ENCODE data around the gene NEDD1.

The NEDD1 gene

DNA sequence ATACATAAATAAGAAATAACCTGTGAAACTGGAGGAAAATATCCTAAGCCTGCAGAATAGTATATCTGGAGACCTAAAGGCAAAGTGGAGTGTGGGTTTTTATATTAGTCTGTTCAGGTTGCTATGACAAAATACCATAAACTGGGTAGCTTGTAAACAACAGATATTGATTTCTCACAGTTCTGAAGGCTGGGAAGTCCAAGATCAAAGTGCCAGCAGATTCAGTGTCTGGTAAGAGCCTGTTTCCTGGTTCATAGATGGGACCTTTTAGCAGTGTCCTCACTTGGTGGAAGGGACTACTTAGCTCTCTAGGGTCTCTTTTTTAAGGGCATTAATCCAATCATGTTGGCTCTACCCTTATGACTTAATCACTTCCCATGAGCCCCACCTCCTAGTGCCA, 25.4 kb upstream of the NEDD1 start:
- Histone ChIP-seq H4K20me1 (ENCODE audit: low read depth, low read length) (no peaks in the 10 kb centered on the region), H3K4me2 (ENCODE audit: low read depth, low read length, poor library complexity, severe bottlenecking) (no peak overlapping the region), H2AFZ (ENCODE audit: low read depth, low read length, severe bottlenecking) (no peak overlapping the region), H3K79me2 (ENCODE audit: insufficient read depth, low read length) (no peaks in the 10 kb centered on the region), H3K9me2 (replicated peaks; ENCODE audit: insufficient read depth, low read length) (no peaks in the 10 kb centered on the region), H3K36me3 (ENCODE audit: low read length) (no peaks in the 10 kb centered on the region), H3F3A (ENCODE audit: insufficient read depth) (no peaks in the 10 kb centered on the region), H3K27me3 (ENCODE audit: low read length) (no peaks in the 10 kb centered on the region), H3K4me3 (ENCODE audit: insufficient read depth, low read length, poor library complexity, severe bottlenecking) (no peak overlapping the region), H3K9me3 (ENCODE audit: insufficient read depth, low read length) (no peaks in the 10 kb centered on the region), H3K9ac (ENCODE audit: low read length) (no peak overlapping the region), H3K27ac (ENCODE audit: low read depth, low read length) (no peak overlapping the region)
- TF ChIP-seq EZH2phosphoT487 (conservative IDR thresholded peaks at IDR 0.05; ENCODE audit: low read length) (no peak), CTCF (IDR thresholded peaks at IDR 0.05; ENCODE audit: insufficient read depth, low read length, poor library complexity, severe bottlenecking) (no peak)

GRCh38 chr12:96882862-96883261, 24.2 kb upstream of the NEDD1 start:
- no peak overlapping the region for H3K4me2 ChIP-seq (ENCODE audit: low read depth, low read length, poor library complexity, severe bottlenecking)
- no peaks in the 10 kb centered on the region for H3F3A ChIP-seq (ENCODE audit: insufficient read depth)
- no peaks in the 10 kb centered on the region for H4K20me1 ChIP-seq (ENCODE audit: low read depth, low read length)
- H3K4me3 ChIP-seq (ENCODE audit: insufficient read depth, low read length, poor library complexity, severe bottlenecking), result no peak overlapping the region
- H3K27ac ChIP-seq (ENCODE audit: low read depth, low read length), result no peak overlapping the region
- no peaks in the 10 kb centered on the region for H3K27me3 ChIP-seq (ENCODE audit: low read length)
- no peak overlapping the region for H2AFZ ChIP-seq (ENCODE audit: low read depth, low read length, severe bottlenecking)
- H3K36me3 ChIP-seq (ENCODE audit: low read length), result no peaks in the 10 kb centered on the region
- no peaks in the 10 kb centered on the region for H3K9me2 ChIP-seq (replicated peaks; ENCODE audit: insufficient read depth, low read length)
- no peak overlapping the region for H3K9ac ChIP-seq (ENCODE audit: low read length)
- H3K9me3 ChIP-seq (ENCODE audit: insufficient read depth, low read length), result no peaks in the 10 kb centered on the region
- no peak for TF ChIP-seq CTCF (IDR thresholded peaks at IDR 0.05; ENCODE audit: insufficient read depth, low read length, poor library complexity, severe bottlenecking)
- TF ChIP-seq EZH2phosphoT487 (conservative IDR thresholded peaks at IDR 0.05; ENCODE audit: low read length), result no peak
- no peaks in the 10 kb centered on the region for H3K79me2 ChIP-seq (ENCODE audit: insufficient read depth, low read length)

- no peaks in the 10 kb centered on the region for H3K27me3 ChIP-seq (ENCODE audit: low read length)
- H3K9ac ChIP-seq (ENCODE audit: low read length), result no peak overlapping the region
- H3K4me3 ChIP-seq (ENCODE audit: insufficient read depth, low read length, poor library complexity, severe bottlenecking), result no peak overlapping the region
- no peaks in the 10 kb centered on the region for H3F3A ChIP-seq (ENCODE audit: insufficient read depth)
- no peaks in the 10 kb centered on the region for H3K79me2 ChIP-seq (ENCODE audit: insufficient read depth, low read length)
- no peaks in the 10 kb centered on the region for H4K20me1 ChIP-seq (ENCODE audit: low read depth, low read length)
- H3K27ac ChIP-seq (ENCODE audit: low read depth, low read length), result no peak overlapping the region
- no peak overlapping the region for H3K4me2 ChIP-seq (ENCODE audit: low read depth, low read length, poor library complexity, severe bottlenecking)
- no peaks in the 10 kb centered on the region for H3K36me3 ChIP-seq (ENCODE audit: low read length)
- TF ChIP-seq EZH2phosphoT487 (conservative IDR thresholded peaks at IDR 0.05; ENCODE audit: low read length), result no peak
- TF ChIP-seq CTCF (IDR thresholded peaks at IDR 0.05; ENCODE audit: insufficient read depth, low read length, poor library complexity, severe bottlenecking), result no peak
- no peaks in the 10 kb centered on the region for H3K9me2 ChIP-seq (replicated peaks; ENCODE audit: insufficient read depth, low read length)
- H2AFZ ChIP-seq (ENCODE audit: low read depth, low read length, severe bottlenecking), result no peak overlapping the region
- H3K9me3 ChIP-seq (ENCODE audit: insufficient read depth, low read length), result no peaks in the 10 kb centered on the region
Observed at GRCh38 chr12:96883571-96883970, 23.5 kb upstream of the NEDD1 start.
